Endothelial cell (in vitro differentiated cells): ENCODE results near the gene ZNHIT2. TPM values are rescaled to one million over a fixed set of nuclear protein-coding genes. Genes with fewer than 3 reads are reported as not detected.
A peak's percentile ranks its signal among the peaks of the same experiment; 100 is the strongest.

Source experiments
- DNase-seq: peaks from one replicate; pipeline ENCODE4 v3.0.0; 2021; ENCODE audit warnings: low spot score
- H3K27ac Mint-ChIP-seq: one replicate; pipeline ENCODE4 v1.8.0; 2021; ENCODE audit warnings: mixed read lengths, inconsistent platforms; ENCODE audit not compliant: unreplicated experiment
- H3K27me3 Mint-ChIP-seq: one replicate; pipeline ENCODE4 v1.8.0; 2021; ENCODE audit warnings: mild to moderate bottlenecking, moderate library complexity, mixed read lengths, inconsistent platforms; ENCODE audit not compliant: unreplicated experiment
- H3K36me3 Mint-ChIP-seq: one replicate; pipeline ENCODE4 v1.8.0; 2021; ENCODE audit warnings: mild to moderate bottlenecking, low read depth, mixed read lengths, inconsistent platforms; ENCODE audit not compliant: unreplicated experiment
- H3K4me1 Mint-ChIP-seq: one replicate; pipeline ENCODE4 v1.8.0; 2021; ENCODE audit warnings: mild to moderate bottlenecking, mixed read lengths, inconsistent platforms; ENCODE audit not compliant: unreplicated experiment
- H3K4me3 Mint-ChIP-seq: one replicate; pipeline ENCODE4 v1.8.0; 2021; ENCODE audit warnings: mild to moderate bottlenecking, mixed read lengths, inconsistent platforms; ENCODE audit not compliant: unreplicated experiment
- H3K9me3 Mint-ChIP-seq: one replicate; pipeline ENCODE4 v1.8.0; 2021; ENCODE audit warnings: mixed read lengths, inconsistent platforms; ENCODE audit not compliant: unreplicated experiment
- CTCF ChIP-seq: fragments of 200-600 bp; sonication (generic); IDR thresholded peaks from one replicate; pipeline ENCODE4 v1.5.0; 2021; ENCODE audit warnings: antibody characterized with exemption; ENCODE audit not compliant: unreplicated experiment
- total RNA-seq: library from RNA; stranded (reverse); fragmentation: NEBNext Ultra II Directional; extraction: Animal tissue kit (Norgen Biotek cat#: 25700); gene quantifications from one replicate; pipeline ENCODE4 v1.2.1, GENCODE V29; 2021; ENCODE audit not compliant: unreplicated experiment

ZNHIT2 gene
- total RNA-seq, 1 donor from 2014 or later, result 6.0 TPM

DNA sequence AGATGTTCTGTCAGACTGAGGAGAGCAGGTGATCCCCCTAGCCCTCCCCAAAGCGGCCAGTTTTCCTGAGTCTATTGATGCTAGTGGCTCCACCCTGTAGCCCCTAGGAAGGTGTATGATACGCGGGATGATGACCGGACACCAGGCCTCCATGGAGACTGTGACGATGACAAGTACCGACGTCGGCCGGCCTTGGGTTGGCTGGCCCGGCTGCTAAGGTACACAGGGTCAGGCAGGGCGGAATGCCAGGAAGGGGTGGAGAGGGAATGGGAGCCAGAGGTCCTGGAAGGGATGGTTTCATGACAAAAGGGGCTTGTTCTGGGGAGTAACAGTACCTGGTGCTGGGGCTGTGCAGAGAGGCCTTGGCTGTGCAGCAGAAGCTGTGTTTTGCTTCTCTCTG, 30.3 kb downstream of the ZNHIT2 start:
- H3K36me3 Mint-ChIP-seq, result peaks cover 10% of the 10 kb centered on the region
- H3K27ac Mint-ChIP-seq, result no peak overlapping the region
- no peaks in the 10 kb centered on the region for H3K9me3 Mint-ChIP-seq
- no peak for TF ChIP-seq CTCF
- H3K4me1 Mint-ChIP-seq, result peaks cover 16% of the 10 kb centered on the region
- no peak for DNase-seq
- no peak overlapping the region for H3K4me3 Mint-ChIP-seq
- peaks cover 8% of the 10 kb centered on the region for H3K27me3 Mint-ChIP-seq

GRCh38 chr11:65086809-65087208, 30.7 kb downstream of the ZNHIT2 start:
- Mint-ChIP-seq H3K4me1 (peaks cover 16% of the 10 kb centered on the region), H3K27me3 (peaks cover 8% of the 10 kb centered on the region), H3K9me3 (no peaks in the 10 kb centered on the region), H3K36me3 (peaks cover 10% of the 10 kb centered on the region), H3K27ac (no peak overlapping the region), H3K4me3 (no peak overlapping the region)
- DNase-seq, result no peak
- TF ChIP-seq CTCF, result no peak

GRCh38 chr11:65085446-65085845, 32.1 kb downstream of the ZNHIT2 start:
- Mint-ChIP-seq H3K4me1 (peaks cover 16% of the 10 kb centered on the region), H3K27me3 (peaks cover 10% of the 10 kb centered on the region), H3K4me3 (peak overlapping the region; percentile 98), H3K9me3 (no peaks in the 10 kb centered on the region), H3K27ac (peak overlapping the region; percentile 44), H3K36me3 (peaks cover 14% of the 10 kb centered on the region)
- no peak for DNase-seq
- no peak for TF ChIP-seq CTCF

DNA sequence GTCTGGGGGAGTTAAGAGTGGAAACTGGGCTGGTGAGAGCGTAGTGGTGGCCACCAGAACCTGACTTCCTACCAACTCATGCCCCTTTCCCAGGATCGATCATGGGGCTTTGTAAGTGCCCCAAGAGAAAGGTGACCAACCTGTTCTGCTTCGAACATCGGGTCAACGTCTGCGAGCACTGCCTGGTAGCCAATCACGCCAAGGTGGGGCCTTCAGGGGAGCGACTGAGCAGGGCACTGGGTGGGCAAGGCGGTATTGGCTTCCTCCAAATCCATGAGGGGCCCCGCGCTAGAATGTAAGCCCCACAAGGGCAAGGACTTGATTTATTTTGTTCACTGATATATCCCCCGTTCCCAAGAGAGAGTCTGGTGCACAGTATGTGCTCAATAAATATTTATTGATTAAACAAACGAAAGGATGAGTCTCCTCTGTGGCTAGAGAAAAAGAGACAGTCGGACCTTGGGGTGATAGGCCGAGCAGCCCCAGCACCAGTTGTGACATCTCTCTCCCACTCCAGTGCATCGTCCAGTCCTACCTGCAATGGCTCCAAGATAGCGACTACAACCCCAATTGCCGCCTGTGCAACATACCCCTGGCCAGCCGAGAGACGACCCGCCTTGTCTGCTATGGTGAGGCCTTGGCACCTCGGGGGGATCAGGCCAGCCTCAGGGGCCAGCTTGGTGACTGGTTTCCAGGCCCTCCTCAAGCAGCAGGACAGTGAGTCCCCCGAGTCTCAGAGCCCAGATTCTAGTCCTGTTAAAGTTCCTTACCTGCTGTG, 32.7 kb downstream of the ZNHIT2 start:
- no peak for TF ChIP-seq CTCF
- H3K27ac Mint-ChIP-seq, result peak overlapping the region; percentile 87
- peak overlapping the region; percentile 98 for H3K4me3 Mint-ChIP-seq
- DNase-seq, result no peak
- H3K36me3 Mint-ChIP-seq, result peaks cover 14% of the 10 kb centered on the region
- peaks cover 10% of the 10 kb centered on the region for H3K27me3 Mint-ChIP-seq
- H3K9me3 Mint-ChIP-seq, result no peaks in the 10 kb centered on the region
- peaks cover 16% of the 10 kb centered on the region for H3K4me1 Mint-ChIP-seq

DNA sequence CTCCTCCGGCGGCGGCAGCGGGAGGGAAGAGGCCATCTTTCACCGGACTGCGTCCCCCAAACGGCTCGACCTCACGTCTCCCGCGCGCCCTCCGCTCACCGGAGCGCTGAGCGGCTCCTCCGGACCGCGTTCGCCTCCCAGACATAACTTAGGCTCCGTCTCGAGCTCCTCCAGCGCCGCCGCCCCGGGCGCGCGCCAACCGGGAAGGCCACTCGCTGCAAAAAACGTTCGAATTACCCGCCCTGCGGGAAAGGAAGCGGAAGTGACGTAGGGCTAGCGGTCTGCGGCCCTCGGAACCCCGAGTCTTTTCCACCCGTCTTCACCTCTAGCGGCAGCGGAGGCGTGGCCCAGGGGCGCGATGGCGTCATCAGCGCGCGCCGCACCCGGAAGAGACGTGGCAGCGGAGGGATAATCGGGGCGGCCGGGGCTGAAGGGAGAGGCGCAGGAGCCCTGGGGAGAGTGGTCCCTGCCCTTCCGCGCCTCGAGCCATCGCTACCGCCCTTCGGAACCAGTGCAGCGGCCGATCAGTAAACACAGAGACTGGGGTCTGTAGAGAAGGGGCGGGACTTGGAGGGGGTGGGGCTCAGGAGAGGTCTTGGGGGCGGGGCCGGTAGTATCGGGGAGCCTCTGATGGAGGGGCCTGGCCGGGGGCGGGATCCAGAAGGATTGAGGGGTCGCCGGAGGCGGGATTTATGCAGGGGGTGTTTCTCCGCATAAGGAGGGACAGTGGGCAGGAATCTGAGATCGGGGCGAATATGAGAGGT, 33.5 kb downstream of the ZNHIT2 start, which contains the start of the genes CDCA5 and ZFPL1:
Gene CDCA5, minus strand, starts transcription at position 207 of the 764 bp plus-strand sequence. Its CDS starts 62 bp downstream, at position 145.
Gene ZFPL1, plus strand, starts transcription at position 389 of the 764 bp plus-strand sequence. CDS start 477 bp downstream, outside the sequence.
- H3K36me3 Mint-ChIP-seq, result peaks cover 14% of the 10 kb centered on the region
- H3K27ac Mint-ChIP-seq, result peak within 1 kb of the TSS; percentile 93
- no peak for TF ChIP-seq CTCF

More for the DNA sequence above, 33.5 kb downstream of the ZNHIT2 start, which contains the start of the genes CDCA5 and ZFPL1:
- H3K9me3 Mint-ChIP-seq, result no peaks in the 10 kb centered on the region
- DNase-seq, result peak; percentile 96
- peaks cover 16% of the 10 kb centered on the region for H3K4me1 Mint-ChIP-seq
- peaks cover 10% of the 10 kb centered on the region for H3K27me3 Mint-ChIP-seq
- peak within 1 kb of the TSS; percentile 98 for H3K4me3 Mint-ChIP-seq
